MM.1S (cell line): ENCODE measurements around the gene DDX10.

Experiments used
- CTCF ChIP-seq: fragments of 300-600 bp; sonication (generic); IDR thresholded peaks from 2 replicates; pipeline ENCODE4 v1.5.1; 2016; ENCODE audit warnings: antibody characterized with exemption, low read length, mixed read lengths
- EZH2 ChIP-seq: fragments of 300-600 bp; sonication (generic); optimal IDR thresholded peaks from 2 replicates; pipeline ENCODE3; 2017; ENCODE audit warnings: low read depth, mild to moderate bottlenecking, antibody characterized with exemption, low read length, mixed read lengths
- EZH2phosphoT487 ChIP-seq: fragments of 300-600 bp; sonication (generic); IDR thresholded peaks from 2 replicates; pipeline ENCODE4 v1.6.1; 2018; ENCODE audit warnings: antibody characterized with exemption, low read length

GRCh38 chr11:108922241-108922640 is 257.4 kb downstream of the DDX10 start:
- TF ChIP-seq EZH2: no peak
- TF ChIP-seq CTCF: no peak
- no peak for TF ChIP-seq EZH2phosphoT487
